Liver (tissue), 9 donors: ENCODE measurements around the gene COMMD1. TPM values are rescaled to one million over a fixed set of nuclear protein-coding genes. Genes with fewer than 3 reads are reported as not detected.

ENCODE experiments used
- DNase-seq: peaks from one replicate; pipeline ENCODE4 v3.0.0-alpha.2; 2017; ENCODE audit warnings: low spot score
- H3K27ac ChIP-seq, 2 donors: one replicate each; pipeline ENCODE4 v1.7.0; 2013; ENCODE audit warnings: inconsistent platforms in 2 of 2, low read length in 2 of 2, control low read depth in 1 of 2, low read depth in 1 of 2, mild to moderate bottlenecking in 1 of 2
- H3K27me3 ChIP-seq, 4 donors: one replicate each; pipeline versions ENCODE4 v1.6.1 to v1.7.0; 2013; ENCODE audit warnings: low read length in 3 of 4, inconsistent platforms in 1 of 4, mild to moderate bottlenecking in 1 of 4, moderate library complexity in 1 of 4; ENCODE audit not compliant: control insufficient read depth in 4 of 4, insufficient read depth in 4 of 4
- H3K36me3 ChIP-seq, 4 donors: one replicate each; pipeline versions ENCODE4 v1.6.1 to v1.7.0; 2013; ENCODE audit warnings: low read length in 3 of 4, mild to moderate bottlenecking in 3 of 4, low read depth in 1 of 4, moderate library complexity in 1 of 4; ENCODE audit not compliant: control insufficient read depth in 4 of 4, insufficient read depth in 3 of 4
- H3K4me1 ChIP-seq, 4 donors: one replicate each; pipeline versions ENCODE4 v1.6.1 to v1.7.0; 2013; ENCODE audit warnings: low read length in 3 of 4, mild to moderate bottlenecking in 3 of 4, moderate library complexity in 1 of 4; ENCODE audit not compliant: control insufficient read depth in 4 of 4, insufficient read depth in 4 of 4
- H3K4me3 ChIP-seq, 3 donors: one replicate each; pipeline versions ENCODE4 v1.6.1 to v1.7.0; 2013; ENCODE audit warnings: low read length in 3 of 3, control low read depth in 1 of 3, low read depth in 1 of 3, mild to moderate bottlenecking in 1 of 3
- H3K9ac ChIP-seq, 2 donors: one replicate each; pipeline ENCODE4 v1.7.0; 2013; ENCODE audit warnings: low read length in 2 of 2, mild to moderate bottlenecking in 2 of 2, moderate library complexity in 2 of 2, control low read depth in 1 of 2, low read depth in 1 of 2
- H3K9me3 ChIP-seq, 4 donors: one replicate each; pipeline versions ENCODE4 v1.6.1 to v1.7.0; 2013; ENCODE audit warnings: low read length in 3 of 4; ENCODE audit not compliant: control insufficient read depth in 4 of 4
- CTCF ChIP-seq: fragments of 150-350 bp; IDR thresholded peaks from 2 replicates; pipeline ENCODE4 v1.5.1; 2017; ENCODE audit warnings: improper control_type of control experiment, low read depth, low read length; ENCODE audit not compliant: missing input control
- EGR1 ChIP-seq, 2 donors: IDR thresholded peaks; 2 replicates each; pipeline ENCODE4 v1.6.1; 2016 to 2018; ENCODE audit warnings: antibody characterized with exemption in 2 of 2, low read depth in 2 of 2
- FOXA1 ChIP-seq: IDR thresholded peaks from 2 replicates; pipeline ENCODE4 v1.6.1; 2016; ENCODE audit warnings: antibody characterized with exemption
- FOXA2 ChIP-seq: IDR thresholded peaks from 2 replicates; pipeline ENCODE4 v1.6.1; 2016; ENCODE audit warnings: antibody characterized with exemption
- GABPA ChIP-seq, 2 donors: IDR thresholded peaks in 1 of 2; conservative IDR thresholded peaks in 1 of 2; 2 replicates each; pipeline ENCODE4 v1.6.1; 2016; ENCODE audit warnings: antibody characterized with exemption in 2 of 2, mild to moderate bottlenecking in 1 of 2, moderate library complexity in 1 of 2
- HNF4G ChIP-seq: IDR thresholded peaks from 2 replicates; pipeline ENCODE4 v1.6.1; 2016; ENCODE audit warnings: antibody characterized with exemption
- JUND ChIP-seq, 2 donors: IDR thresholded peaks; 2 replicates each; pipeline ENCODE4 v1.6.1; 2016; ENCODE audit warnings: antibody characterized with exemption in 2 of 2
- MAX ChIP-seq: IDR thresholded peaks from 2 replicates; pipeline ENCODE4 v1.6.1; 2016; ENCODE audit warnings: antibody characterized with exemption
- NR2F2 ChIP-seq: IDR thresholded peaks from 2 replicates; pipeline ENCODE4 v1.6.1; 2016; ENCODE audit warnings: antibody characterized with exemption
- RAD21 ChIP-seq, 2 donors: IDR thresholded peaks; 2 replicates each; pipeline ENCODE4 v1.6.1; 2016; ENCODE audit warnings: antibody characterized with exemption in 2 of 2, mild to moderate bottlenecking in 2 of 2
- SP1 ChIP-seq: IDR thresholded peaks from 2 replicates; pipeline ENCODE4 v1.6.1; 2018; ENCODE audit warnings: antibody characterized with exemption, mild to moderate bottlenecking
- ZBTB33 ChIP-seq: IDR thresholded peaks from 2 replicates; pipeline ENCODE4 v1.6.1; 2016; ENCODE audit warnings: antibody characterized with exemption
- WGBS: extraction: QIAGEN DNeasy Blood & Tissue Kit; methylation state at CpG from one replicate; pipeline ENCODE4 v1.1.7; 2013; 5-methylcytosine and 5-hydroxymethylcytosine counted together
- polyA plus RNA-seq, 2 donors: library from polyadenylated mRNA; stranded (reverse) in 1 of 2; unstranded in 1 of 2; fragments of 200-250 nt in 1 of 2; fragments of >200 nt in 1 of 2; fragmentation: Nextera tagmentation in 1 of 2; extraction: Ambion mirVana in 1 of 2; gene quantifications; one replicate each; pipeline versions ENCODE4 v1.2.1 to v1.2.3, GENCODE V29; 2013 to 2015
- total RNA-seq, 2 donors: library from RNA; depleted of rRNA; stranded (reverse); fragments of >200 nt; gene quantifications; one replicate each; pipeline ENCODE4 v1.2.3, GENCODE V29; 2014
- donor health status: healthy.
- donor health status: healthy.
- donor health status: healthy.
- donor health status: healthy.
- donor health status: healthy.

COMMD1 gene
- total and polyA plus RNA-seq, 4 donors, result 17.4 to 47.9 (median 20.7) TPM

GRCh38 chr2:61966087-61966727 is 60.7 kb downstream of the COMMD1 start:
- Histone ChIP-seq H3K27me3 (no peaks in the 10 kb centered on the region), H3K4me3 (no peak overlapping the region), H3K9ac (no peak overlapping the region), H3K27ac (no peak overlapping the region), H3K4me1 (peaks cover 0 to 2% (median 0%) of the 10 kb centered on the region in 4 donors), H3K36me3 (no peaks in the 10 kb centered on the region), H3K9me3 (no peaks in the 10 kb centered on the region)
- DNase-seq, result no peak
- 99% methylated on average over 2 of the region's 2 CpGs for WGBS
- TF ChIP-seq FOXA2 (no peak), NR2F2 (no peak), FOXA1 (no peak), GABPA (IDR thresholded peaks at IDR 0.05 in 1 of 2, conservative IDR thresholded peaks at IDR 0.05 in 1 of 2) (no peak), CTCF (no peak), HNF4G (no peak), SP1 (no peak), ZBTB33 (no peak), EGR1 (IDR thresholded peaks at IDR 0.05; ENCODE audit: low read depth in 2 of 2) (no peak)

- no peak for DNase-seq
- WGBS, result 68% methylated on average over 1 of the region's 1 CpG
- peaks cover 0 to 2% (median 0%) of the 10 kb centered on the region in 4 donors for H3K4me1 ChIP-seq
- no peaks in the 10 kb centered on the region for H3K27me3 ChIP-seq
- TF ChIP-seq EGR1 (IDR thresholded peaks at IDR 0.05; ENCODE audit: low read depth in 2 of 2), result no peak
- H3K36me3 ChIP-seq, result no peaks in the 10 kb centered on the region
- no peak overlapping the region for H3K4me3 ChIP-seq
- H3K27ac ChIP-seq, result no peak overlapping the region
- no peak overlapping the region for H3K9ac ChIP-seq
- H3K9me3 ChIP-seq, result no peaks in the 10 kb centered on the region
Measured at GRCh38 chr2:61967262-61967661, 61.8 kb downstream of the COMMD1 start.

- peaks cover 0 to 2% (median 0%) of the 10 kb centered on the region in 4 donors for H3K4me1 ChIP-seq
- no peak for DNase-seq
- no peaks in the 10 kb centered on the region for H3K9me3 ChIP-seq
- H3K27me3 ChIP-seq, result no peaks in the 10 kb centered on the region
- TF ChIP-seq NR2F2 (no peak), JUND (IDR thresholded peaks at IDR 0.05) (no peak), MAX (no peak), SP1 (no peak), RAD21 (IDR thresholded peaks at IDR 0.05) (no peak)
- H3K27ac ChIP-seq, result no peak overlapping the region
- H3K9ac ChIP-seq, result no peak overlapping the region
- 86% methylated on average over 1 of the region's 1 CpG for WGBS
- no peak overlapping the region for H3K4me3 ChIP-seq
- no peaks in the 10 kb centered on the region for H3K36me3 ChIP-seq
Measured at GRCh38 chr2:61969376-61969775, 63.9 kb downstream of the COMMD1 start.
